Measurements from ENCODE around the gene AGA.

The AGA gene

DNA sequence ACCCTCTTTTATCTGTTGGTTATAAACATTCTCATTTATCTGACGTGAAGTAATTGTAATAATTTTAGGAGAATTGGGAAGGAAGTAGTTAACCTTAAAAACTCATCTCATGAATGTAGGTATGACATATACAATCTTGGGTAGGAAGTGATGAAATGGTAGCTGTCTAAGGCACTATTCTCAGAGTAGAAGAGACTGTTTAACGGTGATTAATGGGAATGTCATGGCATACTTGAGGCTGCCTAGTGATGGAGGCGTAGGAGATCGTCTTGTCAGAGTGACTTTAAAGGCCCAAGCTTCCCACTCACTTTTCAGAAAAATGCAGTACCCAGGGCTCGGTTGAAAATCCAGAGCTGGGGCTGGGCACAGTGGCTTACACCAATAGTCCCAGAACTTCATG, 19.4 kb upstream of the AGA start:
- TF ChIP-seq GATA2 (IDR thresholded peaks at IDR 0.05; ENCODE audit: low read depth, low read length), result no peak
- TF ChIP-seq GATA3 (IDR thresholded peaks at IDR 0.05; ENCODE audit: low read depth, low read length), result no peak

DNA sequence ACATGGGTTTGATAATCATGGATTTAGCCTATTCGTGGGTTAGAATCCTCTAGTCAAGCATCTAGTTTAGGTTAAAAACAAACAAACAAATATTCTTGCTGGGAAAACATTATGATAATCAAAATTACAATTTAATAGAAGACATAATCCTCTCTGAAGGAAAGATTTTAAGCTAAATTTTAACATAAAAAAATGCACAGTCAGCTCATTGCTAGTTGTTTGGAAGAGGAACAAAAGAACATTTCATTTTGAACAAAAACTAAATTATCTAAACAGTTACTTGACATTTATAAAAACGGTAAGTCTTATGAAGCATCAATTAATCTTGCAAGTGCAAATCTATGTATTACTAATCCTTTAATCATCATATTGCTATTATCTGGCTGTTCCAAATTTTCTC, 18.2 kb upstream of the AGA start:
- TF ChIP-seq GATA3 (IDR thresholded peaks at IDR 0.05; ENCODE audit: low read depth, low read length) (no peak), GATA2 (IDR thresholded peaks at IDR 0.05; ENCODE audit: low read depth, low read length) (no peak)

DNA sequence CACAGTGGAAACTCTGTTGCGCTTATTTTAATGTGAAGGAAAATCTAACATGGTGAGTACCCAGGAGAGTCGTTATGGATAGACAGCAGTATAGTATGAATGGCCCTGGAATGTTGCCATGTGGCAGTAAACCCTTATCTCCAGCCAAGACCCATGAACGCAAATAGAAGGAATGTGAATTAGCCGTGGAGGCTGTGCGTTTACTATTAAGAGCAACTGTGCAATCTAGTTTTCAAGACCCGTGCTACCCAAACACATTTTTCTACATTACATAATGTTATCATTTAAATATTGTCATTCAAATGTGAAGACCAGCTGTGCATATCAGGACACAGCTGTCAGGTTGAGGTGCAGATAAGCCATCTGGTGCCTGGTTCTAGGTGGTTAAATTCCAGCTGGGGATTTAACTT, 13.3 kb upstream of the AGA start:
- TF ChIP-seq GATA2 (IDR thresholded peaks at IDR 0.05; ENCODE audit: low read depth, low read length), result no peak
- TF ChIP-seq GATA3 (IDR thresholded peaks at IDR 0.05; ENCODE audit: low read depth, low read length), result no peak

DNA sequence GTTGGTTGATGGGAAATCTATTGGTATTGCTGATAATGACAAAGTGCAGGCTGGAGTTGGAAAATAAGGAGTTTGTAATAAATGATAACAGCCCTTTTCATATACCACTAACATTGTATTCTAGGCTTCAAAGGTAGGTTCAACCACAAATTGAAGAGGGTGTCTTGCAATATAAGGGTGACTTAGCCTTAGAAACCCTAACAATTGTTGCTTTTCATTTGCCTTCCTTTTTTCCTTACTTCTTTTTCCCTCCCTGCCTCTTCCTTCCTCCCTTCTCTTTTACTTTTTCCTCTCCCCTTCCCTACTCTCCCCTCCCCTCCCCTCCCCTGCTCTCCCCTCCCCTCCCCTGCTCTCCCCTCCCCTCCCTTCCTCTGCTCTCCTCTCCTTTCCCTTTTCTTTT, 10.9 kb upstream of the AGA start:
- TF ChIP-seq GATA2 (IDR thresholded peaks at IDR 0.05; ENCODE audit: low read depth, low read length), result no peak
- TF ChIP-seq GATA3 (IDR thresholded peaks at IDR 0.05; ENCODE audit: low read depth, low read length), result no peak

DNA sequence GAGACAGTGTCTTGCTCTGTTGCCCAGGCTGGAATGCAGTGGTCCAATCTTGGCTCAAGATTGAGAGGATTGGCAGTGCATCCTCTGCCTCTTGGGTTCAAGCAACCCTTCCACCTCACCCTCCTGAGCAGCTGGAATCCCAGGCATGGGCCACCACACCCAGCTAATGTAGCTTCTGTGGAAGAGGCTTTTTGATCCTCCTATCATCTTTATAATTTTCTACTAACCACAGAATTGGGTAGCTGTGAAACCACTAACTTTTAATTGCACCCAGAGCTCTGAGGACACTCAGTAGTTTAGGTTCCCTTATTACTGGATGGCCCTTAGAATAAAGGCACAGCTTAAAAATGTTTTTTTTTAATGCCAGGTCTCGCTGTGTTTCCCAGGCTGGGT, 8.9 kb upstream of the AGA start:
- no peak for TF ChIP-seq GATA2 (IDR thresholded peaks at IDR 0.05; ENCODE audit: low read depth, low read length)
- no peak for TF ChIP-seq GATA3 (IDR thresholded peaks at IDR 0.05; ENCODE audit: low read depth, low read length)

DNA sequence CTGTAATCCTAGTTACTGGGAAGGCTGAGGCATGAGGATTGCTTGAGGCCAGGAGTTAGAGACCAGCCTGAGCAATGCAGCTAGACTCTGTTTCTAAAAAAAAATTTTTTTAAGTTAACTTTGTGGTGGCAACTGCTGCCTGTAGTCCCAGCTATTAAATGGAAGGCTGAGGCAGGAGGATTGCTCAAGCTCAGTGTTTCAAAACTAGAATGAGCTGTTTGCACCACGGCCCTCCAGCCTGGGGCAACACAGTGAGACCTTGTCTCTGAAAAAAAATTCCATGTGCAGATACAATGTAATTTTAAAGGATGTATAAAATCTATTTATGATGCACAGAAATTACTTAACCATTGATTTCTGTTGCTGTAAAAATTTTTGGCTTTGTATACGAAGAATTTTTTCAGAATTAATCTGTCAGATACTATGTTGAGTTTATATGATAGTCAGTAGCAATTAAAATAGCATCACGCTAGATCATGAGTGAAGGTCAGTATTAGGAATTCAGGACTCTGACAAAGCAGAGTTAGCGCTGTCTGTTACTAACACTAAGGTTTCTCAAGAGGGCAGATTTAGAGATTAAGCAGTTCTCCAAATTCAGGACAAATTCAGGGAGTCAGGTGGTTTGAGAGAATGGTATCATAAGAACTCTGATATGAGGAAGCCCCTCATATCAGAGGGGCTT, 8.3 kb upstream of the AGA start:
- TF ChIP-seq GATA2 (IDR thresholded peaks at IDR 0.05; ENCODE audit: low read depth, low read length), result no peak

DNA sequence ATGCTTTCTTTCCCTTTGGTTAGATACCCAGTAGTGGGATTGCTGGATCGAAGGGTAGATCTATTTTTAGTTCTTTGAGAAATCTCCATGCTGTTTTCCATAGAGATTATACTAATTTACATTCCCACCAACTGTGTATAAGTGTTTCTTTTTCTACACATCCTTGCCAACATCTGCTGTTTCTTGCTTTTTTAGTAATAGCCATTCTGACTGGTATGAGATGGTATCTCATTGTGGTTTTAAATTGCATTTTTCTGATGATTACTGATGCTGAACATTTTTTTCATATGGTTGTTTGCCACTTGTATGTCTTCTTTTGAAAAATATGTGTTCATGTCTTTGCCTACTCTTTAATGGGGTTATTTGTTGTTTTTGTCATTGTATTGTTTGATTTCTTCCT, 6.6 kb upstream of the AGA start:
- TF ChIP-seq GATA3 (IDR thresholded peaks at IDR 0.05; ENCODE audit: low read depth, low read length) (no peak), GATA2 (IDR thresholded peaks at IDR 0.05; ENCODE audit: low read depth, low read length) (no peak)

DNA sequence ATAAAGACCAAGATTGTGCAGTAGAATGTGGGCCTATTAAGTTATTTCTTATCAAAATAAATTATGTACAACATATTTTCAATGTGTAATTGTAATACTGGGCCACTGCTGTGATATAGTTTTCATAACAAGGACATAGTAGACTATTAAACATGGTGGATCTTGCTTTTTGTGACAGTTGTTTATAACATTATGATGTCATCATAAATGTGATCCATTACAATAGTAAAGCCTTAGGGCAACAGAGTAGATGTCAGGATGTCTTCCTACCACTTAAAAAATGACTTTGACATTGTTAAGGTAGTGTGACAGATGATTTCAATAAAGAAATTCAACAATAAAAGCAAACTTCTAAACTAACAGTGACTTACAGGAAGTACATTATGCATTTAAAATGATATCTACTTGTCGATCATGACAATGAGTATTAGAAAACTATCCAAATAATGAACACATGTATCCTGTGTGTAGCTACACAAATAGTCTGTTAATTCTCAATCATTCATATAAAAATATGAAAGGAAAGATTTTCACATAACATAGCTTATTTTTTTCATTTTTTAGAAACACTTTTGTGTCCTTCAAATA, 5.3 kb upstream of the AGA start:
- no peak for TF ChIP-seq GATA2 (IDR thresholded peaks at IDR 0.05; ENCODE audit: low read depth, low read length)
- TF ChIP-seq GATA3 (IDR thresholded peaks at IDR 0.05; ENCODE audit: low read depth, low read length), result no peak

DNA sequence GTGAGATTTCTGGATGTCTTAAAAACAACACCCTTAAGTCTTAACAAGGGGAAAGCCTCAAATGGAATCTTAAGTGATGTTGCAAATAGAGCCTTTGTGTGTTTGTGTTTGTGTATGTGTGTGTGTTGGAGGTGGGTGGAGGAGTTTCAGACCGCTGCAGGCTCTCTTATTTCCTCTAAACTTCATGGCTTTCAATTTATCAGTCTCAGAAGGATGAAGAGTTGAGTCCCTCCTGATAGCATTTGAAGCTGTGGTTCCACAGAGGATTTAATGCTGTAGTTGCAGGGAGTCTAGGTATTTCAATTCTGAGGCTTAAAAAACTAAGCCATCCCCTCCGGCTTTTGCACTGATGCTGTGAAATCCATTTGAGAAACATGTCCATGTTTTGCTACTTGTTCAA, 4.3 kb upstream of the AGA start:
- TF ChIP-seq GATA2 (IDR thresholded peaks at IDR 0.05; ENCODE audit: low read depth, low read length), result no peak
- TF ChIP-seq GATA3 (IDR thresholded peaks at IDR 0.05; ENCODE audit: low read depth, low read length), result no peak

DNA sequence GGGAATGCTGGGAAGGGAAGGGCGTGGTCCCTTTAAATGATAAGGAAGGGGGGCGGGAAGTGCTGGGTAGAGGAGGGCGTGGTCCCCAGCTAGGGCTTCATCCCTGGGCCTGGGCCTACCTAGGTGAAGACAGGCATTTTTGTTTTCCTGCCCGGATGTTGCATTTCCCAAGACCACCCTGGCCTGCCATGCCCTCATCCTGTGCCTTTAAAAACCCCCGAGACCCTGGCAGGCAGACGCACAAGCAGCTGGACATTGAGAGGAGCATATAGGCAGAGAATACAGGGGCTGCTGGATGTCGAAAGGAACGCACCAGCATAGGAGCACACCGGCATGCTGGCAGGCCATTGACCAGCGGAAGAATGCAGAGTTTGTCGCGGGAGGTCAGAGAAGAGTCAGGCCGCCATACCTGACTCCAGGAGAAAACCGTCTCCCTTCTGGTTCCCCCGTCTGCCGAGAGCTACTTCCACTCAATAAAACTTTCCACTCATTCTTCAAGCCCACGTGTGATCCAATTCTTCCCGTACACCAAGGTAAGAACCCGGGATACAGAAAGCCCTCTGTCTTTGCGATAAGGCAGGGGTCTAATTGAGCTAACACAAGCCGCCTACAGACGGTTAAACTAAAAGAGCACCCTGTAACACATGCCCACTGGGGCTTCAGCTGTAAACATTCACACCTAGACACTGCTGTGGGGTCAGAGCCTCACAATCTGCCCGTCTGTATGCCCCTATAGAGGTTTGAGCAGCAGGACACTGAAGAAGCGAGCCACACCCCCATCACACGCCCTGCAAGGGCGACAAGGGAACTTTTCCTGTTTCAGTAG, 2.9 kb upstream of the AGA start:
- no peak for TF ChIP-seq GATA3 (IDR thresholded peaks at IDR 0.05; ENCODE audit: low read depth, low read length)
- no peak for TF ChIP-seq GATA2 (IDR thresholded peaks at IDR 0.05; ENCODE audit: low read depth, low read length)

DNA sequence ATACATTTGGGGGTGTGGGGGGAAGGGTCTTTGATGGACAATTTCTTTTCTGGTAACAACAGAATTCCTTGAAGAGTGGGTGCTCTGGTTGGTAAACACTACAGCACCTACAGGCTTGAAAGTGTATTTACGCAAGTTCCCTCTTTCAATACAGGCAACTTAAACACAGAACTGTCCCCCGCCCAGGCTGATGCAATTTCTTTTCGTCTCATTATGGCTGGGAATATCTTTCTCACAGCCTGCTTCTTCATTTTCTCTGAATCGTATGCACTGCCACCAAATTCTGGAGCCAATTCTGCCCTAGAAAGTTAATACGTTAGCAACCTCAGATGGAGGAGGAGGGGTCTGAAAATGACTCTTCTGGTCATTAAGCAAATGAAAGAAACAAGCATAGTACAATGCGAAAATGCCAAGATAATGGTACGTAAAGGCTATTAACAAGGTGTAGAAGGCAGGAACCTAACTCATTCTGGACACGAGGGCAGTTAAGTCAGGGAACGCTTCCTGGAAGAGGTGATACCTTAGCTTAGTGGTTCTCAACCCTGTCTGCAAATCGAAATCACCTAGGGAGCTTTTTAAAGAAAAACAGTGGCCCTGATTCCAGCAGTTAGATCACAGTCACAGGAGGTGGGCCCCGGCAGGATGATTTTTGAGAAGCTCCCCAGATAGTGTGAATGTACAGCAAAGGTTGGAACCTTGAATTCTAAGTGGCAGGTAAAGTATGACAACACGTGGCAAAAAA, 1.0 kb downstream of the AGA start:
- TF ChIP-seq GATA2 (IDR thresholded peaks at IDR 0.05; ENCODE audit: low read depth, low read length) (no peak), GATA3 (IDR thresholded peaks at IDR 0.05; ENCODE audit: low read depth, low read length) (no peak)

DNA sequence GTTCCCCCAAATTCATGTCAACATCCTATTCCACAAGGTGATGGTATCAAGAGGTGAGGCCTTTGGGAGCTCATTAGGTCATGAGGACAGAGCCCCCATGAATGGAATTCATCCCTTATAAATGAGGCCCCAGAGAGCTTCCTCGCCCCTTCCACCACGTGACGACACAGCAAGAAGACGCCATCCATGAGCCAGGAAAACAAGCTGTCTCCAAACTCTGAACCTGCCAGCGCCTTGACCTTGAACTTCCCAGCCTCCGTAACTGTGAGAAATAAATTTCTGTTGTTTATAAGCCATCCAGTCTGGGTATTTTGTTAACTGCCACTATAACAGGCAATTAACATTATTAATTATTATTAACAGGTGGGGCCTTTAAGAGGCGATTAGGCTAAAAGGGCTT, 5.8 kb downstream of the AGA start:
- no peak for TF ChIP-seq GATA3 (IDR thresholded peaks at IDR 0.05; ENCODE audit: low read depth, low read length)
- no peak for TF ChIP-seq GATA2 (IDR thresholded peaks at IDR 0.05; ENCODE audit: low read depth, low read length)

DNA sequence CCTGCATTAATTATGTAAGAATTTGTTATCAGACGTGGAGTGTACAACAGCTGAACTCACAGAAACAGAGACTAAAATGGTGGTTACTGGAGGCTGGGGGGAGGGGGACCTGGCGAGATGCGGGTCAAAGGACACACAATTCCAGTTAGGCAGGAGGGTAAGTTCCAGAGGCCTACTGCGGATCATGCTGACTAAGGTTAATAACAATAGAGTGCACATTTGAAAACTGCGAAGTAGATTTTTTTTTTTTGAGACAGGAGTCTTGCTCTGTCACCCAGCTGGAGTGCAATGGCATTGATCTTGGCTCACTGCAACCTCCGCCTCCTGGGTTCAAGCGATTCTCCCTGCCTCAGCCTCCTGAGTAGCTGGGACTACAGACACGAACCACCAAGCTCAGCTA, 7.6 kb downstream of the AGA start:
- TF ChIP-seq GATA3 (IDR thresholded peaks at IDR 0.05; ENCODE audit: low read depth, low read length), result no peak
- TF ChIP-seq GATA2 (IDR thresholded peaks at IDR 0.05; ENCODE audit: low read depth, low read length), result no peak

DNA sequence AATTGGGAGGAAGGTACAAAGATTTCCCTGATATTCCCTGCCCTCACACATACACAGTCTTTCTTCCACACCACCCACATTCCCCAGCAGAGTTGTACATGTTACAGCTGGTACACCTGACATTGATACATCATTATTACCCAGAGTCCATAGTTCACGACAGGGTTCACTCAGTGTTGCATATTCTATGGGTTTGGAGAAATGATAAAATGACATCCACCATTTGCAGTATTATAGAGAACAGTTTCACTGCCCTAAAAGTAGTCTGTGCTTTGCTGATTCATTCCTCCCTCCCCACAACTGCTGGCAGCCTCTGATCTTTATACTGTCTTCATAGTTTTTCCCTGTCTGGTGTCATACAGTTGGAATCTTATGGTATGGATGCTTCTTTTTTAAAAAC, 15.0 kb downstream of the AGA start:
- TF ChIP-seq GATA2 (IDR thresholded peaks at IDR 0.05; ENCODE audit: low read depth, low read length), result no peak
- no peak for TF ChIP-seq GATA3 (IDR thresholded peaks at IDR 0.05; ENCODE audit: low read depth, low read length)

All from SH-SY5Y (cell line).